ENCODE data around the gene DQX1. TPM values are rescaled to one million over a fixed set of nuclear protein-coding genes. Genes with fewer than 3 reads are reported as not detected.
A peak's percentile ranks its signal among the peaks of the same experiment; 100 is the strongest.

Gene DQX1
- total and polyA plus RNA-seq, 2 of the 8 experiments (the other 6 are each of a cell fraction or from before 2014, with no cell fraction given), result 0.76 to 1.1 TPM

GRCh38 chr2:74498500-74499266 lies 27.3 kb downstream of the DQX1 start (continued):
- TF ChIP-seq E2F6 (IDR thresholded peaks at IDR 0.05) (peak; percentile 78), FOSL1 (IDR thresholded peaks at IDR 0.05; ENCODE audit: insufficient read depth, low read depth, low read length) (no peak), BACH1 (IDR thresholded peaks at IDR 0.05; ENCODE audit: low read length) (peak; percentile 93), ASH2L (IDR thresholded peaks at IDR 0.05; ENCODE audit: low read length) (peak; percentile 46), KDM4A (IDR thresholded peaks at IDR 0.05; ENCODE audit: low read depth, low read length, severe bottlenecking) (peak; percentile 64)
